Measurements from ENCODE around the gene ZSCAN12.

ZSCAN12 gene

GRCh38 chr6:28353356-28353755 is 46.2 kb downstream of the ZSCAN12 start:
- DNase-seq = no peak

GRCh38 chr6:28351493-28351925 is 48.0 kb downstream of the ZSCAN12 start:
- DNase-seq = no peak

- peak; percentile 33 for DNase-seq
These were observed 48.5 kb downstream of the ZSCAN12 start for GRCh38 chr6:28351087-28351486.

GRCh38 chr6:28349892-28350737 is 49.4 kb downstream of the ZSCAN12 start, which contains the start of gene ZKSCAN3:
Gene ZKSCAN3, plus strand, starts transcription at chr6:28349947. Its CDS starts 9,640 bp downstream, at chr6:28359587.
- DNase-seq = peak; percentile 97

GRCh38 chr6:28349344-28349891 is 50.1 kb downstream of the ZSCAN12 start:
- DNase-seq = no peak

GRCh38 chr6:28347119-28347518 is 52.4 kb downstream of the ZSCAN12 start:
- DNase-seq = peak; percentile 30

- no peak for DNase-seq
These were observed 54.3 kb downstream of the ZSCAN12 start for GRCh38 chr6:28345201-28345600.

GRCh38 chr6:28343898-28344677 is 55.5 kb downstream of the ZSCAN12 start:
- DNase-seq = peak; percentile 53

- no peak for DNase-seq
These were observed 59.0 kb downstream of the ZSCAN12 start for GRCh38 chr6:28340310-28341095.

- DNase-seq = peak; percentile 63
These were observed 62.4 kb downstream of the ZSCAN12 start for GRCh38 chr6:28337121-28337520.

GRCh38 chr6:28336284-28337120 is 63.0 kb downstream of the ZSCAN12 start:
- peak; percentile 99 for DNase-seq

- peak; percentile 99 for DNase-seq
These were observed 63.8 kb downstream of the ZSCAN12 start, which contains the start of gene ZSCAN31 for GRCh38 chr6:28335564-28336283. Gene ZSCAN31, minus strand, starts transcription at chr6:28336148. Its CDS starts 6,465 bp downstream, at chr6:28329683.

GRCh38 chr6:28335040-28335563 is 64.4 kb downstream of the ZSCAN12 start:
- peak; percentile 92 for DNase-seq

- no peak for DNase-seq
These were observed 65.1 kb downstream of the ZSCAN12 start for GRCh38 chr6:28334286-28335039.

- DNase-seq = no peak
These were observed 65.9 kb downstream of the ZSCAN12 start for GRCh38 chr6:28333599-28334018.

- DNase-seq = no peak
These were observed 66.5 kb downstream of the ZSCAN12 start for GRCh38 chr6:28333047-28333446.

GRCh38 chr6:28330041-28330440 is 69.5 kb downstream of the ZSCAN12 start:
- DNase-seq = peak; percentile 68
